Tibial artery (tissue), 4 donors: ENCODE results near the gene PCSK1N.

ENCODE experiments used
- DNase-seq, 2 donors: peaks; one replicate each; pipeline ENCODE4 v3.0.0-alpha.2; 2019
- H3K27ac ChIP-seq, 2 donors: fragments of 200-600 bp; sonication (generic) in 1 of 2; 1 replicate in 1 of 2; 2 replicates in 1 of 2; pipeline ENCODE4 v1.5.1; 2018 to 2019; ENCODE audit warnings: mild to moderate bottlenecking in 1 of 2
- H3K27me3 ChIP-seq, 2 donors: fragments of 200-600 bp; sonication (generic) in 1 of 2; one replicate each; pipeline versions ENCODE4 v1.5.1 to v1.6.0; 2016 to 2019
- H3K36me3 ChIP-seq, 3 donors: fragments of 200-600 bp; sonication (generic) in 2 of 3; one replicate each; pipeline ENCODE4 v1.5.1; 2016 to 2019; ENCODE audit warnings: mild to moderate bottlenecking in 2 of 3
- H3K4me1 ChIP-seq, 4 donors: fragments of 200-600 bp; sonication (generic) in 2 of 4; 1 replicate in 3 of 4; 2 replicates in 1 of 4; pipeline ENCODE4 v1.5.1; 2016 to 2019
- H3K4me3 ChIP-seq, 2 donors: fragments of 200-600 bp; sonication (generic) in 1 of 2; 1 replicate in 1 of 2; 2 replicates in 1 of 2; pipeline ENCODE4 v1.5.1; 2018 to 2019; ENCODE audit warnings: mild to moderate bottlenecking in 2 of 2
- H3K9me3 ChIP-seq, 3 donors: fragments of 200-600 bp; sonication (generic) in 1 of 3; one replicate each; pipeline ENCODE4 v1.5.1; 2016 to 2019
- intact Hi-C: fragments of 100-400 bp; cut with DNase I; formaldehyde crosslinking; loops from one replicate; pipeline ENCODE4 v1.15.0; 2023; ENCODE audit warnings: low total_unique reads
- TF ChIP-seq, protein P1 (sequence below), 2 experiments: fragments of 200-600 bp in 1 of 2; fragments of 450-650 bp in 1 of 2; IDR thresholded peaks; one replicate each; pipeline ENCODE4 v1.5.1; 2017 to 2019; ENCODE audit warnings: antibody characterized with exemption in 2 of 2, mild to moderate bottlenecking in 1 of 2, moderate library complexity in 1 of 2

PCSK1N gene

DNA sequence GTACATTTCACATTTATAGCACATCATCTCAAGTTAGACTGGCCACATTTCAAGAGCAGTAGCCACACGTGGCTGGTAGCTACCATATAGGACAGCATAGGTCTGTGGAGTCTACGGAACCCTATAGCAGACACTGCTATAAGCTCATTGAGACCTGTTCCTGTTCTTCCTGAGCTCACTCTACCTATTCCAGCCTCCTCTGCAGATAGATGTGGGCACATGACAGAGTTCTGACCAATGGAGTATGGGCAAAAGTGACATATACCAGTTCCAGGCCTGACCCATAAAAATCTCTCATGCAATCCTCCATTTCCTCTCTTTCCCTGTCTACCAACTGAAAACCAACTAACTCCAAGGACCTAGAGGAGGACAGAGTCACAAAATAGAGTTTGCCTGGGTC lies 37.1 kb downstream of the PCSK1N start:
- intact Hi-C loops = no loop called here
- no peak overlapping the region for H3K27ac ChIP-seq
- no peaks in the 10 kb centered on the region for H3K9me3 ChIP-seq
- TF ChIP-seq, protein P1, sequence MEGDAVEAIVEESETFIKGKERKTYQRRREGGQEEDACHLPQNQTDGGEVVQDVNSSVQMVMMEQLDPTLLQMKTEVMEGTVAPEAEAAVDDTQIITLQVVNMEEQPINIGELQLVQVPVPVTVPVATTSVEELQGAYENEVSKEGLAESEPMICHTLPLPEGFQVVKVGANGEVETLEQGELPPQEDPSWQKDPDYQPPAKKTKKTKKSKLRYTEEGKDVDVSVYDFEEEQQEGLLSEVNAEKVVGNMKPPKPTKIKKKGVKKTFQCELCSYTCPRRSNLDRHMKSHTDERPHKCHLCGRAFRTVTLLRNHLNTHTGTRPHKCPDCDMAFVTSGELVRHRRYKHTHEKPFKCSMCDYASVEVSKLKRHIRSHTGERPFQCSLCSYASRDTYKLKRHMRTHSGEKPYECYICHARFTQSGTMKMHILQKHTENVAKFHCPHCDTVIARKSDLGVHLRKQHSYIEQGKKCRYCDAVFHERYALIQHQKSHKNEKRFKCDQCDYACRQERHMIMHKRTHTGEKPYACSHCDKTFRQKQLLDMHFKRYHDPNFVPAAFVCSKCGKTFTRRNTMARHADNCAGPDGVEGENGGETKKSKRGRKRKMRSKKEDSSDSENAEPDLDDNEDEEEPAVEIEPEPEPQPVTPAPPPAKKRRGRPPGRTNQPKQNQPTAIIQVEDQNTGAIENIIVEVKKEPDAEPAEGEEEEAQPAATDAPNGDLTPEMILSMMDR (IDR thresholded peaks at IDR 0.05) = no peak
- no peaks in the 10 kb centered on the region for H3K36me3 ChIP-seq
- no peak overlapping the region for H3K4me3 ChIP-seq
- no peaks in the 10 kb centered on the region for H3K27me3 ChIP-seq
- peaks cover 0 to 8% (median 0%) of the 10 kb centered on the region in 4 donors for H3K4me1 ChIP-seq
- no peak for DNase-seq

DNA sequence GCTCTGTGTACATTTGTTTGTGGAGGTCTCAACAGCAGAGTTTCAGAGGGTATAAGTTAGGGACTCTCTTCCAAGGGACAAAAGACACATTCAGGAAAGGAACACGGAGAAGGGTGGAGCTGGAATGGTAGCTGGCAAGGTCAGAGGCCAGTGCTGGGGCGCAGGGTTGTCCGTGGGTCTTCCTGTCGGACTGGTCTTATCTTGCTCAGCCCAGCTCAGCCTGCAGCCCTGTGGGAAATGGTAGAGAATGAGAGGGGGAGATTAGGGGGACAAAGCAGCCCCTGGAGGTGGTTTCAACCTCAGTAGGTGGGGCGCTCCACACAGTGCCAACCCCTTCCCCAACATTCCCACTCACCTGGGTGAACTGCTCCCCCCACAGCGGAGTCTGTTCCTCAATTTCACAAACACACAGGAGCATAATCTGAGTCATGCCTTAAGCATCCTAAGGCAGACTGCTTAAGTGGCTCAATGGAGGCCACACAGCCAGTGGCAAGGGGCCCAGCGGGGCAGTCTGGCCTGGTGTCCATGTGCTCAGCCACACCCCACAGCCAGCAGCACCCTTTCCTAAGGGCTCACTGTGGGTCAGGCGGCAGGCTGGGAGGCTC lies 40.4 kb downstream of the PCSK1N start:
- Histone ChIP-seq H3K27me3 (no peaks in the 10 kb centered on the region), H3K4me1 (no peaks in the 10 kb centered on the region), H3K27ac (no peak overlapping the region), H3K9me3 (no peaks in the 10 kb centered on the region), H3K36me3 (no peaks in the 10 kb centered on the region), H3K4me3 (no peak overlapping the region)
- no peak for DNase-seq
- intact Hi-C loops = no loop called here
- TF ChIP-seq, protein P1 (IDR thresholded peaks at IDR 0.05) = no peak

DNA sequence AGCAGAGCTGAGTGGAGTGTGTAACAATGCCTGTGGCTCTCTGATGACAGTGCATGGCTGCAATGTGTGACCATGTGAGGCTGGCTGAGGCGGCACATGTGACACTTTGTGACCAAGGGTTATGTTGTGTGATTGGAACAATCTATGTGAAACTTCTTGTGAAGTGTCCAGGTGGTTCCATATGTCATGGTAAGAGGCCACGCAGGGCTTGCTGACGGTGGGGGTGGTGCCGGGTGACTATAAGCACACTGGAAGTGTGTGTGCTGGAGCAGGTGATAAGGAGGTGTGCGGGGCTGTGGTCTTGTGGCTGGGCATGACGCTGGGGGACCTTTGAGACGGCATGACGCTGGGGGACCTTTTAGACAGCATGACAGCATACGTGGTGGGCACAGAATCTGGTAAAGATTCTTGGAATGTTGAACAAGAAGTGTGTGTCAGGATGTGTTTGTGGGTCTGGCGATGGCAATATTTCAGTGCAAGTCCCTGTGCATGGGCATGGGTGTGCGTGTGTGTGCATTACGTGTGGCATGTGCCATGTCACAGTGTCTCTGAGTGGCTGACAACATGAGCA lies 41.0 kb downstream of the PCSK1N start:
- Histone ChIP-seq H3K27me3 (no peaks in the 10 kb centered on the region), H3K9me3 (no peaks in the 10 kb centered on the region), H3K27ac (no peak overlapping the region), H3K36me3 (no peaks in the 10 kb centered on the region), H3K4me3 (no peak overlapping the region), H3K4me1 (no peaks in the 10 kb centered on the region)
- TF ChIP-seq, protein P1 (IDR thresholded peaks at IDR 0.05) = no peak
- DNase-seq = no peak
- intact Hi-C loops = no loop called here

DNA sequence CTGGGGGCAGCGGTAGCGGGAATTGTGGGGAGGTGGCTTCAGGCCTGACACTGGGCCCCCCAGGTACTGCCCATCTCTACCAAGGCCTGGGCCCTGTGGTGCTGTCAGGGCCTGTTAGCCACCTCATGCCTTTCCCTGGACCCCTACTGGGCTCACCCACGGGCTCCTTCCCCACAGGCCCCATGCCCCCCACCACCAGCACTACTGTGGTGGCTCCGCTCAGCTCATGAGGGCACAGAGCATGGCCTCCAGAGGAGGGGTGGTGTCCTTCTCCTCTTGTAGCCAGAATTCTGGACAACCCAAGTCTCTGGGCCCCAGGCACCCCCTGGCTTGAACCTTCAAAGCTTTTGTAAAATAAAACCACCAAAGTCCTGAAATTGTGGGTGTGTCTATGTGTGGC lies 41.5 kb downstream of the PCSK1N start:
- TF ChIP-seq, protein P1 (IDR thresholded peaks at IDR 0.05) = no peak
- Histone ChIP-seq H3K27me3 (no peaks in the 10 kb centered on the region), H3K27ac (no peak overlapping the region)

DNA sequence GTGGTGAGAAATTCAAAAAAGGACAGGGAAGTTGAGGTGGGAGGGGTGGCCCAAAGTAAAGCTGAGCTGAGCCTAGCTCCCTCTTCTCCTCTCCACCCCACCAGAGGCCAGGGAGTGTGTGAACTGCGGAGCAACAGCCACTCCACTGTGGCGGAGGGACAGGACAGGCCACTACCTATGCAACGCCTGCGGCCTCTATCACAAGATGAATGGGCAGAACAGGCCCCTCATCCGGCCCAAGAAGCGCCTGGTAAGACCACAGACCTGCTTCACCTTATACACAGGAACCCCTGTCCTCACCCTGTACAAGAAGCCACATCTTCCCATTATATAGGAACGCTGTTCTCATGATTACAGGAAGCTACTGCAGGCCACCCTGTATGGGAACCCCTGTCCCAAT lies 43.2 kb downstream of the PCSK1N start:
- H3K9me3 ChIP-seq = no peaks in the 10 kb centered on the region
- no peak overlapping the region for H3K4me3 ChIP-seq
- H3K36me3 ChIP-seq = no peaks in the 10 kb centered on the region
- TF ChIP-seq, protein P1 (IDR thresholded peaks at IDR 0.05) = no peak
- DNase-seq = no peak
- intact Hi-C loops = no loop called here
- no peak overlapping the region for H3K27ac ChIP-seq
- H3K4me1 ChIP-seq = no peaks in the 10 kb centered on the region
- H3K27me3 ChIP-seq = no peaks in the 10 kb centered on the region

More for the DNA sequence above, 41.5 kb downstream of the PCSK1N start:
- intact Hi-C loops = no loop called here
- Histone ChIP-seq H3K9me3 (no peaks in the 10 kb centered on the region), H3K36me3 (no peaks in the 10 kb centered on the region), H3K4me1 (no peaks in the 10 kb centered on the region), H3K4me3 (no peak overlapping the region)
- no peak for DNase-seq
